GM20000 (cell line): Measurements from ENCODE around the gene ITM2B.

Source experiments
- DNase-seq: peaks from one replicate; pipeline ENCODE4 v3.0.0; 2012; ENCODE audit warnings: low spot score
- CTCF ChIP-seq: IDR thresholded peaks from 2 replicates; pipeline ENCODE4 v1.5.1; 2012; ENCODE audit warnings: mild to moderate bottlenecking, control low read depth; ENCODE audit errors: extremely low read depth, missing control alignments

ITM2B gene

GRCh38 chr13:48311223-48311622 is 78.2 kb downstream of the ITM2B start:
- DNase-seq: no peak
- no peak for TF ChIP-seq CTCF

- no peak for TF ChIP-seq CTCF
- no peak for DNase-seq
Observed at GRCh38 chr13:48315969-48316650, 83.1 kb downstream of the ITM2B start.

- no peak for DNase-seq
- no peak for TF ChIP-seq CTCF
Observed at GRCh38 chr13:48316826-48317510, 84.0 kb downstream of the ITM2B start.

GRCh38 chr13:48317511-48318376 is 84.7 kb downstream of the ITM2B start:
- no peak for DNase-seq
- TF ChIP-seq CTCF: no peak

- no peak for TF ChIP-seq CTCF
- DNase-seq: no peak
Observed at GRCh38 chr13:48318377-48318811, 85.4 kb downstream of the ITM2B start.

GRCh38 chr13:48318821-48319511 is 86.0 kb downstream of the ITM2B start:
- TF ChIP-seq CTCF: no peak
- no peak for DNase-seq
